HK-2 (cell line): ENCODE measurements around the gene GPN3.
"Not testable (repeated sequence)": the region's sequence is repeated elsewhere in the genome, so short reads cannot be mapped to it uniquely, and the experiment has no call there.

ENCODE experiments used
- DNase-seq: peaks from one replicate; pipeline ENCODE4 v3.0.0-alpha.2; 2018; ENCODE audit not compliant: unreplicated experiment

GPN3 gene

DNA sequence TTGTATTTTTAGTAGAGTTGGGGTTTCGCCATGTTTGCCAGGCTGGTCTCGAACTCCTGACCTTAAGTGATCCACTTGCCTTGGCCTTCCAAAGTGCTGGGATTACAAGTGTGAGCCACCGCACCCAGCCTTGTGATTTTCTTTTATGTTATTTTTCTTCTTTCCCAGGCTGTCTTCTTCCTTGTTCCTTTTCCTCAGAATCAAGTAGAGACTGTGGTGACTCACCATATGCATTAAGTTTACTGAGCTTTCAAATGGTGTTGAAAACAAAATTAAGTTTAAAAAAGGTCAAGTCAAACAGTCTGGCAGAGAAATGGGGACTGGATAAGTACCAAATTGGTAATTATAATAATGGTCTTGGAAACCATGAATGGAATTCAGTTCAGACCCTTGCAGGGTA, 23.6 kb downstream of the GPN3 start:
- no peak for DNase-seq

DNA sequence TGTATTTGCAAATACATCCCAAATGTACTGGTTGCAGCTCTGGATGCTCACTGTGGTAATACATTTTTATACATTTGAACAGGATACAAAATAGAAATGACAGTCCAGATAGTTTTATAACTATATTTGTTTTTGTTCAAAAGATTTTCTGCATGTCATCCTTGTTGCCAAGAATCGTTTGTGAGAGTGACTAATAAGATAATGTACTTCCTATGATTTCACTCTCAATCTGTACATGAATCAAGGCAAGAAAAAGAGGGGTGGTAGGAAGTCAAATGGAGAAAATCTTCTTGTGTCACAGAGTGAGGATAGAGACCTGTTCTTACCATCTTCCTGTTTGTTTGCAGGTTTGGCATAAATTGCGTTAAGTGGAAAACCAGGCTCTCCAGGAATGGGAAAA, 31.8 kb downstream of the GPN3 start:
- DNase-seq = no peak

- no peak for DNase-seq
Observed at GRCh38 chr12:110431957-110432587, 36.0 kb downstream of the GPN3 start.

DNA sequence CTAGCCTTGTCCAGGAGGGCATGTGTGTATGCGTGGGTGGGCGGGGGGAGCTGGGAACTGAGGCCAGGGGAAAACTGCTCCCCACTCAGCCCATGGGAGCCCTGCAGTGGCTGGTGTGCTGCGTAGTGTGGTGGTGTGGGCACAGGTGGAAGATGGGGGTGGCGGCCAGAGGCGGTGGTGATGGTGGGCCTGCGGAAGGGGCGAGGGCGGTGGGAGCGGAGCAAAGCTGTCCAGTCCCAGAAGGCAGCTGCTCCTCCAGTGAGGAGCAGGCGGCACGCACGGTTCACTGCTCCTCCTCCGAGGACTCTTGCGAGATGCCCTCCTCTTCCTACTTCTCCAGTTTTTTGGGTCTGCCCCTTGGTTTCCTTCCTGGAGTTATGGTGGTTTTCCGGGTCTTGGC, 38.4 kb downstream of the GPN3 start:
- DNase-seq = not testable (repeated sequence)

DNA sequence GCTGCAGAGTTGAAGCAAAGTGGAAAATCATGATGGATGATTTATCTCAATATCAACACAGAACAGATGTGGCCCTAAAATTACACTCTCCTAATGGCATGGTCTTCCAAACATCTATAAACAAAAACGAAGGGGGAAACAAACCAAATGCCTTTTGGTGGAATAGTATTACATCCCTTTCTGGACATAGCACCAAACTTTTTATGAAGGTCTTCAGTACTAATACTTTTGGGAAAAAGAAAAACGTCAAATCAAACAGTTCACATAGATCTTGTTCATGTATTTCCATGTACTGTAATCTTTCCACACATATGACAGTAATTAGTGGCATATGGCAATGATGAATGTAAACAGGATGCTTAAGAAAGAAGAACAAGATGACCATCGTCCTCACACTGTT, 41.7 kb downstream of the GPN3 start:
- DNase-seq = no peak

DNA sequence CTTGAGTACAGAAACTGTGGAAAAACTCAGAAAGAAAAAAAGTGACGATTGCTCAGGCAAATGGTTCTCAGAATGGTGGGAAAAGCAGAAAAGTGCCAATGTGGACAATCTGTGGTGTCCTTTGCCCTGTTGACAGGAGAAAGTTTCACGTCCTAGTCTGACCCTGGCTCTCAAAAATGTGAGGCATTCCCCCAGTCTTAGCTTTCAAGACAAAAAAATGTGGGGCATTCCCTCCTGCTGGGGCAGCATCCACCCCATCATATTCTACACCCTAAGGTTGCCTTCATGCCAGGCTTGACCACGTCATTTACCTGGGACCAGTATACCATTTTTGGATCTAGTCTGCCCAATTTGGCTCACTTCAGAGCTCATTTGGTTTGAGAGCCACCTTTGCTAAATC, 43.8 kb downstream of the GPN3 start:
- no peak for DNase-seq

DNA sequence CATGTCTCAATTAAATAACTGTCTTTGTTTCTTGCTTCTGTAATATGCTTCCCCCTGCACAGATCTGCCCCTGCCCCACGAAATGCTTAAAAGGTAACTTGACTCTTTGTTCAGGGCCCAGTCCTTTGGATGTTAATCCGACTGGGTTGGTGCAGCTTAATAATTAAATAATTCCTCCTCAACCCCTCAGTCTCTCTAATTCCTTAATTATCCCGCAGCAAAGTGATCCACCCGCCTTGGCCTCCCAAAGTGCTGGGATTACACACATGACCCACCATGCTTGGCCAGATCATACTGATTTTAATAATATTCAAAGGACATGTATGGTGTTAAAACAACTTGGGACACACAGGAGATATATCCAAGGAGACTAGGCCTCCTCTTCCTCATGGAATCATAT, 46.4 kb downstream of the GPN3 start:
- no peak for DNase-seq

DNA sequence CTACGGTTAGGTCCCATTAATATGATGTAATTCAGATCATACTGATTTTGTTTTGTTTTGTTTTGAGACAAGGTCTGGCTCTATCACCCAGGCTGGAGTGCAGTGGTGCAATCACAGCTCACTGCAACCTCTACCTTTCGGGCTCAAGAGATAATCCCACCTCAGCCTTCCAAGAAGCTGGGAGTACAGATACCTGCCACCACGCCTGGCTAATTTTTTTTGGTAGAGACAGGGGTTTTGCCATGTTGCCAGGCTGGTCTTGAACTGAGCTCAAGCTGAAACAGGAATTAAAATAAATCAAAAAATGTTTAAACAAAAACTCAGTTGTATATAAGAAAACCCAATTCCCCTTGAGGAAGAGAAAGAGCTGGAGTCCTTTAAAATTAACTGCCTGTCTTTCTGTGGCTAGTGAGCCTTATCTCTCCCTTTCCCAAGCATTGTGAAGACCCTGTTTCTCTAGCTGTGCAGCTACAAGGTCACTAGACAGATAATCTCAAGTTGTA, 46.8 kb downstream of the GPN3 start:
- DNase-seq = no peak

- DNase-seq = not testable (repeated sequence)
Observed at GRCh38 chr12:110420644-110421043, 47.4 kb downstream of the GPN3 start.

GRCh38 chr12:110417113-110417512, 50.9 kb downstream of the GPN3 start:
- DNase-seq = not testable (repeated sequence)

- DNase-seq = not testable (repeated sequence)
Observed at GRCh38 chr12:110410086-110410485, 58.0 kb downstream of the GPN3 start.

- DNase-seq = not testable (repeated sequence)
Observed at GRCh38 chr12:110405126-110405662, 62.9 kb downstream of the GPN3 start.

DNA sequence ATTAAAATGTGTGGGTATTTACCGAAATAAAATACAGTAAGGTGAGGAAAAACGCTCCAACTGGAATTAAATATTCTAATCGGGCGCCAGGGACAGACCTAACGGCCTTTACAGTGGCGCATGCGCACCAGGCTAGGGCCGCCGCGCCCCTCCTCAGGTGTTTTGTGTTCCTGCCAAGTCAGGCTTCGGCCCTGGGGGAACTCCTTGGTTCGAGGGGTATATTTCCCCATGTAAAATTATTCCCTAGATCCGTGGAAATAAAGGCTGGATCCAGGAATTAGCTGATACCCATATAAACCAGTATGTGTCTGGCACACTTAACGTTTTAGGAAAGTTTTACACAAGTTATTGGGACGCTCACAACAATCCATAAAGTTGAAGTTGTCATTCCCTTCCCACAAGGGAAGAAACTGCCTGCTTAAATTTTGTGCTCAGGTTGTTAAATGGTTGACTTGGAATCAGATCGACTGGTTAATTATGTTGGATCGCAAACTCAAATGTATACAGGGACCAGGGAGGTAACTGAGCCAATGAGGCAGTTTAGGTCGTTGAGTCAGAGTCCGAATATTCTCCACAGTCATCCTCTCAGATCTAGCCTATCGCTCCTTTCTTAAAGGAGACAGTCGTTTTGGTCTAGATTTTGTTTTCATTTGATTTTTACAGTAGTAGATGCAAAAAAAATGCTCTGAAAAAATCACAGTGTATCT, 63.9 kb downstream of the GPN3 start:
- peak; percentile 68 for DNase-seq

- peak; percentile 92 for DNase-seq
Observed at GRCh38 chr12:110403146-110403975, 64.7 kb downstream of the GPN3 start, which contains the start of gene ANAPC7. Gene ANAPC7, minus strand, starts transcription at chr12:110403708. Its CDS starts 81 bp downstream, at chr12:110403627.
